ENCODE data around the gene KCNH4.
A peak's percentile ranks its signal among the peaks of the same experiment; 100 is the strongest.

KCNH4 gene

GRCh38 chr17:42110301-42111264 is 70.4 kb downstream of the KCNH4 start:
- DNase-seq (no peak), ATAC-seq (replicated peaks) (no peak)
- peak overlapping the region; percentile 18 to 76 for H3K27ac Mint-ChIP-seq
- no peaks in the 10 kb centered on the region for H3K9me3 Mint-ChIP-seq
- H3K4me3 Mint-ChIP-seq: peak overlapping the region; percentile 36 to 41
- peaks cover 27% of the 10 kb centered on the region for H3K36me3 Mint-ChIP-seq (ENCODE audit: insufficient read depth)
- no peaks in the 10 kb centered on the region for H3K27me3 Mint-ChIP-seq
- peaks cover 21 to 31% of the 10 kb centered on the region in 2 donors for H3K4me1 Mint-ChIP-seq (ENCODE audit: low read depth in 2 of 2)

GRCh38 chr17:42109086-42109485 is 71.9 kb downstream of the KCNH4 start:
- no peak for DNase-seq
- Mint-ChIP-seq H3K36me3 (ENCODE audit: insufficient read depth) (peaks cover 27% of the 10 kb centered on the region), H3K9me3 (no peaks in the 10 kb centered on the region), H3K27ac (peak overlapping the region in 1 of 2 donors; percentile 35), H3K27me3 (no peaks in the 10 kb centered on the region), H3K4me1 (ENCODE audit: low read depth in 2 of 2) (peaks cover 20 to 31% of the 10 kb centered on the region in 2 donors), H3K4me3 (no peak overlapping the region)
- no peak for ATAC-seq (replicated peaks)

- Mint-ChIP-seq H3K4me3 (peak overlapping the region; percentile 18 to 50), H3K9me3 (no peaks in the 10 kb centered on the region), H3K27ac (peak overlapping the region in 1 of 2 donors; percentile 41), H3K27me3 (no peaks in the 10 kb centered on the region), H3K36me3 (ENCODE audit: insufficient read depth) (peaks cover 25% of the 10 kb centered on the region), H3K4me1 (ENCODE audit: low read depth in 2 of 2) (peaks cover 19 to 31% of the 10 kb centered on the region in 2 donors)
- DNase-seq (peak; percentile 78 to 84 (median 84)), ATAC-seq (replicated peaks) (peak; percentile 73)
Measured at GRCh38 chr17:42107597-42108576, 73.1 kb downstream of the KCNH4 start.

GRCh38 chr17:42107124-42107523 is 73.8 kb downstream of the KCNH4 start:
- no peak for DNase-seq
- peaks cover 25% of the 10 kb centered on the region for H3K36me3 Mint-ChIP-seq (ENCODE audit: insufficient read depth)
- peak overlapping the region in 1 of 2 donors; percentile 50 for H3K4me3 Mint-ChIP-seq
- H3K4me1 Mint-ChIP-seq (ENCODE audit: low read depth in 2 of 2): peaks cover 15 to 26% of the 10 kb centered on the region in 2 donors
- no peak for ATAC-seq (replicated peaks)
- no peak overlapping the region for H3K27ac Mint-ChIP-seq
- no peaks in the 10 kb centered on the region for H3K27me3 Mint-ChIP-seq
- H3K9me3 Mint-ChIP-seq: no peaks in the 10 kb centered on the region
